Bronchial epithelial cell (primary cell): ENCODE results near the gene IGSF8. TPM values are rescaled to one million over a fixed set of nuclear protein-coding genes. Genes with fewer than 3 reads are reported as not detected.
A peak's percentile ranks its signal among the peaks of the same experiment; 100 is the strongest.

Experiments
- DNase-seq: peaks from one replicate; pipeline ENCODE4 v3.0.0-alpha.2; 2010; ENCODE audit warnings: low read depth
- FAIRE-seq: peaks from 2 replicates; lab custom pipeline; 2011; peaks lifted over from hg19 to GRCh38; lab: Jason Lieb, UNC
- H3K27me3 ChIP-seq: 2 replicates; pipeline ENCODE4 v1.5.1; 2011; ENCODE audit warnings: low read length; ENCODE audit not compliant: control insufficient read depth, insufficient read depth
- H3K36me3 ChIP-seq: 2 replicates; pipeline ENCODE4 v1.5.1; 2011; ENCODE audit warnings: low read length; ENCODE audit not compliant: control insufficient read depth, insufficient read depth
- H3K4me3 ChIP-seq: 2 replicates; pipeline ENCODE4 v1.5.1; 2011; ENCODE audit warnings: mild to moderate bottlenecking, low read depth, low read length, control low read depth
- total RNA-seq: library from RNA; depleted of rRNA; stranded (reverse); fragments of >200 nt; gene quantifications from 2 replicates; pipeline ENCODE4 v1.2.1, GENCODE V29; 2014
- TF ChIP-seq, protein P1 (sequence below): IDR thresholded peaks from 2 replicates; pipeline ENCODE4 v1.5.1; 2011; ENCODE audit warnings: mild to moderate bottlenecking, moderate library complexity, low read length, control low read depth, inconsistent platforms; ENCODE audit not compliant: insufficient read depth, severe bottlenecking

IGSF8 gene
- total RNA-seq, 1 donor from 2014 or later: 42.6 TPM

DNA sequence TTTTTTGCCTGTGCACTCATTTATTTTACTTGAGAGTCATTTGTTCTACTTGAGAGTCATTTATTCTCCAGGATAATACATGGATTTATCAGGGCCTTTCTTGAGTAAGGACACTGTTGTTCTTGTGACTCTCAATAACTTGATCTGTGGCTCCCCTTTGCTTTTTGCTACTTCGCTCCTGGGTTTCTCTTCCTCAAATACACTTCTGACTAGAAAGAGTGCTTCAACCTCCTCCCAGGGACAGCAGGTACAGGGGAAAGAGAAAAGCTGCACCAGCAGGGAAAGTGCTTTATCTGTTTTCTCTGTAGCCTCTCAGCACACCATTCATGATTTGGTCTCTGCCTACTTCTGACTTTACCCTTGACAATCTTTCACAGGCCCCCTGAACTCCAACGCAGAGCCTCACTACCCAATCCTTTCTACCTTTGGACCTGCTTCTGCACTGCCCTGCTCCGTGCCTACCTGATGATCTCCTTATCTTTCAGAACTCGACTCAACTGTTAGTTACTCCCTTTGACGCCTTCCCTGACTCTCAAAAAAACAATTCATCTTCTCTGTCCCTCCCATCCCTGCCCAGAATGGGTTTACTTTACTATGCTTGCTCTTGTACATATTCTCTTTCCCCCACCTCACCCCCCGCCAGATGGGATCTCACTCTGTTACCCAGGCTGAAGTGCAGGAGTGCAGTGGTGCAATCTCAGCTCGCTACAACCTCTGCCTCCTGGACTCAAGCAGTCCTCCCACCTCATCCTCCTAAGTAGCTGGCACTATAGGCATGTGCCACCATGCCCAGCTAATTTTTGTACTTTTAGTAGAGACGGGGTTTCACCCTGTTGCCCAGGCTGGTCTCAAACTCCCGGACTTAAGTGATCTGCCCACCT, 51.1 kb downstream of the IGSF8 start:
- TF ChIP-seq, protein P1, sequence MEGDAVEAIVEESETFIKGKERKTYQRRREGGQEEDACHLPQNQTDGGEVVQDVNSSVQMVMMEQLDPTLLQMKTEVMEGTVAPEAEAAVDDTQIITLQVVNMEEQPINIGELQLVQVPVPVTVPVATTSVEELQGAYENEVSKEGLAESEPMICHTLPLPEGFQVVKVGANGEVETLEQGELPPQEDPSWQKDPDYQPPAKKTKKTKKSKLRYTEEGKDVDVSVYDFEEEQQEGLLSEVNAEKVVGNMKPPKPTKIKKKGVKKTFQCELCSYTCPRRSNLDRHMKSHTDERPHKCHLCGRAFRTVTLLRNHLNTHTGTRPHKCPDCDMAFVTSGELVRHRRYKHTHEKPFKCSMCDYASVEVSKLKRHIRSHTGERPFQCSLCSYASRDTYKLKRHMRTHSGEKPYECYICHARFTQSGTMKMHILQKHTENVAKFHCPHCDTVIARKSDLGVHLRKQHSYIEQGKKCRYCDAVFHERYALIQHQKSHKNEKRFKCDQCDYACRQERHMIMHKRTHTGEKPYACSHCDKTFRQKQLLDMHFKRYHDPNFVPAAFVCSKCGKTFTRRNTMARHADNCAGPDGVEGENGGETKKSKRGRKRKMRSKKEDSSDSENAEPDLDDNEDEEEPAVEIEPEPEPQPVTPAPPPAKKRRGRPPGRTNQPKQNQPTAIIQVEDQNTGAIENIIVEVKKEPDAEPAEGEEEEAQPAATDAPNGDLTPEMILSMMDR: no peak
- H3K4me3 ChIP-seq: no peak overlapping the region
- FAIRE-seq: no peak
- peaks cover 7% of the 10 kb centered on the region for H3K27me3 ChIP-seq
- no peak for DNase-seq
- H3K36me3 ChIP-seq: no peaks in the 10 kb centered on the region

DNA sequence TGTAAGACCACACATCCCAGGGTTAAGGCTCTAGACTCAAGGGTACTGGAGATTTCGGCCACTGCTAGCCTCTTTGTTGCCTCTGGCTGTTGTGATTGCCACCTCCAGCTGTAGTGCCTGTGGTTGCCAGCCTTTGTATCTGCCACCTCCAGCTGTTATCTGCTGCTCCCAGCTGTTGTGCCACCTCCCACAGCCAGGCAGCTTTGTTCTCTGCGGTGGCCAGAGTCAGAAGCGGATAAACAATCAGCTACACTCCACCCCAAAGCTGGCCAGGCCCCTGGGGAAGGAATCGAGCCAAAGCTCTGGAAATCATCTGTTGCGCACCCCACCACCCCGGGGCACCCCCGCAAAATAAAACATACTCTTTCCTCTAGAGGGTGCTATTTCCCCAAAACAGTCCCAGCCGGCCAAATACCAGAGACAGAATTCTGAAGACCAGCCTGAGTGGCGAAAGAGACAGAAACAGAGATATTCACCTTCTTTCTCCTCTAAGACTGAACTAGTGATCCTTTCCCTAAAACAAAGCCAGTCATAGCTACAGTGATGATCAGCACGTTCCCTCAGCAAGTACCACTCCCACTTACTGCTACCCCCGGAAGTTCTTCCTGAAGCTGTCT, 51.8 kb downstream of the IGSF8 start:
- FAIRE-seq (no peak), DNase-seq (peak; percentile 36)
- H3K27me3 ChIP-seq: peaks cover 4% of the 10 kb centered on the region
- no peak overlapping the region for H3K4me3 ChIP-seq
- H3K36me3 ChIP-seq: no peaks in the 10 kb centered on the region
- TF ChIP-seq, protein P1: peak; percentile 64

DNA sequence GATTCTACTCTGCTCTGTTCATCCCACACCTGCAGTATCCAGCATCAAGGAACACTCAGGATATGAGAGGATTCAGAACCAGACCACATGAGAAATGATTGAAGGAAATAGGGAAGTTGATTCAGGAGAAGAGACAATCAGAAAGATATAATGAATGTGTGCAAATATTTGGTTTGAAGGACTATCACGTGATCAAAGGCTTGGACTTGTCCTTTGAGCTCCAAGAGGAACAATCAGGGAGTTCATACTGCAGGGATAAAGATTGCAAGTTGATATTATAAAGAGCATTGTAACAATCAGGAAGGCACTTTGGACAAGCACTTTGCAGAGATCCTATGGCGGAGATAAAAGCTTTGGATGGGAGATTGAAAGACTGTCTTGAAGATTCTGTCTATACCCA, 52.8 kb downstream of the IGSF8 start:
- TF ChIP-seq, protein P1: no peak
- Histone ChIP-seq H3K4me3 (no peak overlapping the region), H3K36me3 (no peaks in the 10 kb centered on the region), H3K27me3 (peaks cover 3% of the 10 kb centered on the region)
- FAIRE-seq: no peak
- DNase-seq: no peak

DNA sequence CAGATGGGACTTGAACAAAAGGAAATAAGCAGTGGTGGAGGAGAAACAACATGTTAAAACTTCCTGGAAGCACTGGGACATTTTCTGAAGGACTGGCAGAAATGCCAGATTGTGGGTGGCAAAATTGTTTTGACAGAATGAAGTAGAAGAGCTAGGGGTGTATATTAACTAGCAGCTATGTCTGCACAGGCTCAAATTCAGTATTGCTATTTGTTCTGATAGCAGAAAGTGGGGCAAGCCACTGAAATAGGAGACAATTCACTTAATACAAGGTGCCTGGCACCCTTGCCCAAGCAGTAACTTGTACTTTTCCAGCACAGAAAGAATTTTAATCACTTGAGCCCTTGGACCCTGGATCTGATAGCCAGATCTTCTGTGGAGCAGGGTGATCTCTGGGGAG, 54.9 kb downstream of the IGSF8 start:
- no peak for FAIRE-seq
- DNase-seq: no peak
- Histone ChIP-seq H3K36me3 (no peaks in the 10 kb centered on the region), H3K4me3 (no peak overlapping the region), H3K27me3 (peaks cover 3% of the 10 kb centered on the region)
- TF ChIP-seq, protein P1: no peak

Other genes starting within 250 kb of the IGSF8 start
- gene VSIG8, start 236.0 kb downstream of the IGSF8 start, total RNA-seq: not detected in 2 replicates
- gene CFAP45, start 198.5 kb downstream of the IGSF8 start, total RNA-seq: 0.53 and 0.90 TPM in 2 replicates
- gene TAGLN2, start 173.1 kb downstream of the IGSF8 start, total RNA-seq: 265 and 283 TPM in 2 replicates
- gene IGSF9, start 153.0 kb downstream of the IGSF8 start, total RNA-seq: 6.3 and 16.8 TPM in 2 replicates
- gene SLAMF9, start 144.4 kb downstream of the IGSF8 start, total RNA-seq: 10.0 and 16.6 TPM in 2 replicates
- 1.9 and 2.1 TPM in 2 replicates for gene PIGM, start 66.6 kb downstream of the IGSF8 start, total RNA-seq
- gene KCNJ10, start 28.5 kb downstream of the IGSF8 start, total RNA-seq: not detected in 2 replicates
- under 0.01 and 0.13 TPM in 2 replicates for gene KCNJ9, start 17.1 kb downstream of the IGSF8 start, total RNA-seq
- not detected in 2 replicates for gene ATP1A2, start 17.1 kb upstream of the IGSF8 start, total RNA-seq
- gene ATP1A4, start 53.0 kb upstream of the IGSF8 start, total RNA-seq: not detected in 2 replicates
- not detected in 2 replicates for gene CASQ1, start 92.0 kb upstream of the IGSF8 start, total RNA-seq
- gene PEA15, start 106.8 kb upstream of the IGSF8 start, total RNA-seq: 38.3 and 44.5 TPM in 2 replicates
- gene DCAF8, start 163.9 kb upstream of the IGSF8 start, total RNA-seq: 57.4 and 76.0 TPM in 2 replicates
- gene PEX19, start 186.5 kb upstream of the IGSF8 start, total RNA-seq: 32.4 and 41.0 TPM in 2 replicates
- gene COPA, start 244.6 kb upstream of the IGSF8 start, total RNA-seq: 134 and 136 TPM in 2 replicates
- 27.9 and 36.7 TPM in 2 replicates for gene NCSTN, start 244.8 kb upstream of the IGSF8 start, total RNA-seq